ENCODE results near the gene OCSTAMP.

GRCh38 chr20:46572790-46573189 is 22.3 kb upstream of the OCSTAMP start:
- no peak for TF ChIP-seq CTCF (IDR thresholded peaks at IDR 0.05; ENCODE audit: insufficient read depth, low read length)
- TF ChIP-seq, protein P1, sequence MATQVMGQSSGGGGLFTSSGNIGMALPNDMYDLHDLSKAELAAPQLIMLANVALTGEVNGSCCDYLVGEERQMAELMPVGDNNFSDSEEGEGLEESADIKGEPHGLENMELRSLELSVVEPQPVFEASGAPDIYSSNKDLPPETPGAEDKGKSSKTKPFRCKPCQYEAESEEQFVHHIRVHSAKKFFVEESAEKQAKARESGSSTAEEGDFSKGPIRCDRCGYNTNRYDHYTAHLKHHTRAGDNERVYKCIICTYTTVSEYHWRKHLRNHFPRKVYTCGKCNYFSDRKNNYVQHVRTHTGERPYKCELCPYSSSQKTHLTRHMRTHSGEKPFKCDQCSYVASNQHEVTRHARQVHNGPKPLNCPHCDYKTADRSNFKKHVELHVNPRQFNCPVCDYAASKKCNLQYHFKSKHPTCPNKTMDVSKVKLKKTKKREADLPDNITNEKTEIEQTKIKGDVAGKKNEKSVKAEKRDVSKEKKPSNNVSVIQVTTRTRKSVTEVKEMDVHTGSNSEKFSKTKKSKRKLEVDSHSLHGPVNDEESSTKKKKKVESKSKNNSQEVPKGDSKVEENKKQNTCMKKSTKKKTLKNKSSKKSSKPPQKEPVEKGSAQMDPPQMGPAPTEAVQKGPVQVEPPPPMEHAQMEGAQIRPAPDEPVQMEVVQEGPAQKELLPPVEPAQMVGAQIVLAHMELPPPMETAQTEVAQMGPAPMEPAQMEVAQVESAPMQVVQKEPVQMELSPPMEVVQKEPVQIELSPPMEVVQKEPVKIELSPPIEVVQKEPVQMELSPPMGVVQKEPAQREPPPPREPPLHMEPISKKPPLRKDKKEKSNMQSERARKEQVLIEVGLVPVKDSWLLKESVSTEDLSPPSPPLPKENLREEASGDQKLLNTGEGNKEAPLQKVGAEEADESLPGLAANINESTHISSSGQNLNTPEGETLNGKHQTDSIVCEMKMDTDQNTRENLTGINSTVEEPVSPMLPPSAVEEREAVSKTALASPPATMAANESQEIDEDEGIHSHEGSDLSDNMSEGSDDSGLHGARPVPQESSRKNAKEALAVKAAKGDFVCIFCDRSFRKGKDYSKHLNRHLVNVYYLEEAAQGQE (IDR thresholded peaks at IDR 0.05; ENCODE audit: insufficient replicate concordance, low read depth) = no peak
